Tibial artery (tissue), 4 donors: ENCODE results near the gene ASB13.
A peak's percentile ranks its signal among the peaks of the same experiment; 100 is the strongest.

ENCODE experiments used
- DNase-seq, 2 donors: peaks; one replicate each; pipeline ENCODE4 v3.0.0-alpha.2; 2019
- H3K27ac ChIP-seq, 2 donors: fragments of 200-600 bp; sonication (generic) in 1 of 2; 1 replicate in 1 of 2; 2 replicates in 1 of 2; pipeline ENCODE4 v1.5.1; 2018 to 2019; ENCODE audit warnings: mild to moderate bottlenecking in 1 of 2
- H3K27me3 ChIP-seq, 2 donors: fragments of 200-600 bp; sonication (generic) in 1 of 2; one replicate each; pipeline versions ENCODE4 v1.5.1 to v1.6.0; 2016 to 2019
- H3K36me3 ChIP-seq, 3 donors: fragments of 200-600 bp; sonication (generic) in 2 of 3; one replicate each; pipeline ENCODE4 v1.5.1; 2016 to 2019; ENCODE audit warnings: mild to moderate bottlenecking in 2 of 3
- H3K4me1 ChIP-seq, 4 donors: fragments of 200-600 bp; sonication (generic) in 2 of 4; 1 replicate in 3 of 4; 2 replicates in 1 of 4; pipeline ENCODE4 v1.5.1; 2016 to 2019
- H3K4me3 ChIP-seq, 2 donors: fragments of 200-600 bp; sonication (generic) in 1 of 2; 1 replicate in 1 of 2; 2 replicates in 1 of 2; pipeline ENCODE4 v1.5.1; 2018 to 2019; ENCODE audit warnings: mild to moderate bottlenecking in 2 of 2
- H3K9me3 ChIP-seq, 3 donors: fragments of 200-600 bp; sonication (generic) in 1 of 3; one replicate each; pipeline ENCODE4 v1.5.1; 2016 to 2019
- intact Hi-C: fragments of 100-400 bp; cut with DNase I; formaldehyde crosslinking; loops from one replicate; pipeline ENCODE4 v1.15.0; 2023; ENCODE audit warnings: low total_unique reads
- TF ChIP-seq, protein P1 (sequence below), 2 experiments: fragments of 200-600 bp in 1 of 2; fragments of 450-650 bp in 1 of 2; IDR thresholded peaks; one replicate each; pipeline ENCODE4 v1.5.1; 2017 to 2019; ENCODE audit warnings: antibody characterized with exemption in 2 of 2, mild to moderate bottlenecking in 1 of 2, moderate library complexity in 1 of 2

The ASB13 gene

DNA sequence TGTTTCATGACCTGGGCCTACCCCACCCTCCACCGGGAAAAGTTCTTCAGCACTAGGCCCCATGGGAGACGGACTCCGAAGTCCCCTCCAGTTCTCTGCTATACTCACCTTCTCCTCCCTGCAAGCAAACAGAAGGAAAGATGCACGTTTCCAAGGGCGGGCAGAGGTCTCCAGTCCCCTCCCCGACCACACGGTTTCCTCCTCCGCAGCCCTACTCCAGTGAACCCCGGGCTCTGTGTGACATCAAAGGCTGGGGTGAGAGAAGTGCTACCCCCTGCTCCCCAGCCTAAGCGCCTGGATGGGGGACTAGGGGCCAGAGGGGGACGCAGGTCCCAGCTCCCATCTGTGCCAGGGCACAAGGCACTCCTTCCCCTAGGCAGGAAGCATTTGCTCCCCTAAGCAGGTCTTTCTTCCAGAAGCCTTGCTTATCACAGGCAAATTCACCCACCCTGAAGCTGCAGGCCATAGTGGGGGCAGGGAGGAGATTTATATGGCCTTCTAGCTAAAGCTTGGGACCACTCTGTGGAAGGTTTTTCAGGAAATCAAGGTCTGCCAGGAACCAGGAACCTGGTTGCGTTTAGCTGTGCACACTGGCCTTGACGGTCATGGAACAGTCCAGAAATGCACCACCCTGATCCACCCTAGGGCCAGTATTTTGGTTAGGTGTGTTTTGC, 52.8 kb downstream of the ASB13 start:
- intact Hi-C loops = no loop called here
- peak overlapping the region; percentile 88 to 89 for H3K27ac ChIP-seq
- TF ChIP-seq, protein P1, sequence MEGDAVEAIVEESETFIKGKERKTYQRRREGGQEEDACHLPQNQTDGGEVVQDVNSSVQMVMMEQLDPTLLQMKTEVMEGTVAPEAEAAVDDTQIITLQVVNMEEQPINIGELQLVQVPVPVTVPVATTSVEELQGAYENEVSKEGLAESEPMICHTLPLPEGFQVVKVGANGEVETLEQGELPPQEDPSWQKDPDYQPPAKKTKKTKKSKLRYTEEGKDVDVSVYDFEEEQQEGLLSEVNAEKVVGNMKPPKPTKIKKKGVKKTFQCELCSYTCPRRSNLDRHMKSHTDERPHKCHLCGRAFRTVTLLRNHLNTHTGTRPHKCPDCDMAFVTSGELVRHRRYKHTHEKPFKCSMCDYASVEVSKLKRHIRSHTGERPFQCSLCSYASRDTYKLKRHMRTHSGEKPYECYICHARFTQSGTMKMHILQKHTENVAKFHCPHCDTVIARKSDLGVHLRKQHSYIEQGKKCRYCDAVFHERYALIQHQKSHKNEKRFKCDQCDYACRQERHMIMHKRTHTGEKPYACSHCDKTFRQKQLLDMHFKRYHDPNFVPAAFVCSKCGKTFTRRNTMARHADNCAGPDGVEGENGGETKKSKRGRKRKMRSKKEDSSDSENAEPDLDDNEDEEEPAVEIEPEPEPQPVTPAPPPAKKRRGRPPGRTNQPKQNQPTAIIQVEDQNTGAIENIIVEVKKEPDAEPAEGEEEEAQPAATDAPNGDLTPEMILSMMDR (IDR thresholded peaks at IDR 0.05) = no peak
- peaks cover 0 to 98% (median 82%) of the 10 kb centered on the region in 4 donors for H3K4me1 ChIP-seq
- H3K36me3 ChIP-seq = no peaks in the 10 kb centered on the region
- H3K27me3 ChIP-seq = no peaks in the 10 kb centered on the region
- H3K4me3 ChIP-seq = no peak overlapping the region
- H3K9me3 ChIP-seq = no peaks in the 10 kb centered on the region
- DNase-seq = no peak

DNA sequence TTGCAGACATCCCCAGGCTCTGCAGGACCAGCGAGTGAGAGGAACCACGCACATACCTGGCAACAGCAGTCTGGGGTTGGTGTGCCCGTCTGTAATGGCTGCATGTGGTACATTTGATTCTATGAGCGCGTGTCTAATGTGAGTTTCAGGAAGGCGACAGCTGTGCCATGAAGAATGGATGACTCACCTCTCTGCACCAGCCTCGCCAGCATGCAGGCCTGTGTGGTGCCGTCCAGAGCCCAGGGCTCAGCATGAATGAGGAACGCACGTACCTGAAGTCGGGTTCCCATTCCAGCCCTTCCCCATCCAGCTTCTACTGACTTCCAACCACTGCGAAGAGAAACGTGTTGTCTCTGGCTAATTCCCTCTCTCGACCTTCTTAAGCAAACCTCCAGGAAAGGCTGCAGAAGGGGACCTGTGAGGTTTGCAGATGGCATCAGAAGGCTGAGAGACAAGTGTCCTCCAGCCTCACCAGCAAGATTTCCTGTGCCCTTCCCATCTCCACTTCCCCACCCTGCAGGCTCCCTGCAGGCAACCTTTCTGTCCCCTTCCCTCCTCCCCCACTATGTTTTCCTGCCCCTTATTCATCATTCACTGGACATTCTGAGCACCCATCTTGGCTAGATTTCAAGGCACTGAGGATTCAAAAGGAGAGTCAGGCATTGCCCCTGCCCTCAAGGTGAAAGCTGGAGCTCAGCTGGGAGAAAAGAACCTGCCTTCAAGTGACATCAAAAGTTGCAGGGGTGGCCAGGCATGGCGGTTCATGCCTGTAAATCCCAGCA, 54.3 kb downstream of the ASB13 start:
- no peak for DNase-seq
- intact Hi-C loops = no loop called here
- peak overlapping the region; percentile 88 to 89 for H3K27ac ChIP-seq

DNA sequence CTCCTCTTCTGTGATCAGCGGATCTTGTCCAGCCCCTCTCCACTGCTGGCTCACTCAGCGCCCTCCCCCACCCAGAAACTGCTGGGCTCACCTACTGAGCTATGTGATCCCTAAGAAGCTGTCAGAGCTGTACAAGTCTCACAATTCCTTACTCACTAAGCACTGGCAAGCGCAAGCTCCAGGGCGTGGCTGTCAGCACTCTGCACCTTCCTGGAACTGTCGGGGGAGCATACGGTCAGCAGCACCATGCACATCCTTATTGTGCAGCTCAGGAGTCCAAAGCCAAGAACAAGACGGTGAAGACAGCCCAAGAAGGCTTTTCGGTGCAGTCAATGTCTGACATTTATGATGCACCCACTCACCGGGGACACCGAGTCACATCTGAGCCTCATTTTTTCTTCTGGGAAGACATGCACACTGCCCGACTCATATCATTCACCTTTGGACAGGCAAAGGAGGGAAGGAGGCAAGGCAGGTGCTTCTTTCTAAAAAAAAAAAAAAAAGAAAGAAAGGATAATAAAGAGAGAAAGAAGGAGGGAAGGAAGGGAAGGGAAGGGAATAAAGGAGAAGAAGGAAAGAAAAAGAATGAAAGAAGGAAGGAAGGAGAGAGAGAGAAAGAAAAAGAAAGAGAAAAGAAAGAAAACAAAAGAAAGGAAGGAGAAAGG, 56.3 kb downstream of the ASB13 start:
- no peak for DNase-seq
- Histone ChIP-seq H3K4me1 (peaks cover 0 to 78% (median 59%) of the 10 kb centered on the region in 4 donors), H3K9me3 (no peaks in the 10 kb centered on the region), H3K4me3 (no peak overlapping the region), H3K27ac (peak overlapping the region; percentile 88 to 89), H3K27me3 (no peaks in the 10 kb centered on the region), H3K36me3 (no peaks in the 10 kb centered on the region)
- intact Hi-C loops = no loop called here
- TF ChIP-seq, protein P1 (IDR thresholded peaks at IDR 0.05) = no peak

More for the DNA sequence above, 54.3 kb downstream of the ASB13 start:
- no peaks in the 10 kb centered on the region for H3K9me3 ChIP-seq
- no peaks in the 10 kb centered on the region for H3K27me3 ChIP-seq
- TF ChIP-seq, protein P1 (IDR thresholded peaks at IDR 0.05) = no peak
- H3K4me3 ChIP-seq = no peak overlapping the region
- no peaks in the 10 kb centered on the region for H3K36me3 ChIP-seq
- H3K4me1 ChIP-seq = peaks cover 0 to 92% (median 75%) of the 10 kb centered on the region in 4 donors

DNA sequence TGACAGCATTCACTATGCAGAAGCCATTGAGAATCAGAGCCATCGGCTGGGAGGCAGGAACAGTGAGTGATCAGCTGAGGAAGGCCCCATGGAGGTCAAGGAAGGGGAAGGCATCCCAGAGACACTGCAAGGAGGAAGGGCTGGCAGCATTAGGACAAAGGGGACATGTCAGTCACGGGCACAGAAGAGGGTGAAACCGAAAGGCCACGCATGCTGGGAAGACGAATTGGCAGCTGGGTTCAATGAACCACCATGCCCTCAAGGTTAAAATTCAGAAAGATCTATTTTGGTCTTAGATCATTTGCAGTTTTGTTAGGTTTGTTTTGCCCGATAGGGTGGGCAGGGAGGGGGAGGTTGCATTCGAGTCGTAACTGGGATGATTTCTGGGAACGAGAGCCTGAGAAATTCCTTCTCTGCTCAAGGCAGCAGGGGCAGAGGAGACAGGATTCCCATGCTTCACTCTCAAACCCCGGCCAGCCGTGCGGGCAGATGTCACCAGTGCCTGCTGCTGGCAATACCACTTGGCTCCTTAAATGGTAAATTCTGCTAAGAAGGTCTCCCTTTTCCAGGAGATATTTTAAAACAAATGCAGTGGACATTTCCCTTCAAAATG, 57.7 kb downstream of the ASB13 start:
- Histone ChIP-seq H3K4me3 (no peak overlapping the region), H3K27ac (peak overlapping the region; percentile 88 to 89), H3K9me3 (no peaks in the 10 kb centered on the region), H3K27me3 (no peaks in the 10 kb centered on the region), H3K36me3 (no peaks in the 10 kb centered on the region), H3K4me1 (peaks cover 0 to 78% (median 58%) of the 10 kb centered on the region in 4 donors)
- no peak for DNase-seq
- TF ChIP-seq, protein P1 (IDR thresholded peaks at IDR 0.05) = no peak
- intact Hi-C loops = no loop called here

DNA sequence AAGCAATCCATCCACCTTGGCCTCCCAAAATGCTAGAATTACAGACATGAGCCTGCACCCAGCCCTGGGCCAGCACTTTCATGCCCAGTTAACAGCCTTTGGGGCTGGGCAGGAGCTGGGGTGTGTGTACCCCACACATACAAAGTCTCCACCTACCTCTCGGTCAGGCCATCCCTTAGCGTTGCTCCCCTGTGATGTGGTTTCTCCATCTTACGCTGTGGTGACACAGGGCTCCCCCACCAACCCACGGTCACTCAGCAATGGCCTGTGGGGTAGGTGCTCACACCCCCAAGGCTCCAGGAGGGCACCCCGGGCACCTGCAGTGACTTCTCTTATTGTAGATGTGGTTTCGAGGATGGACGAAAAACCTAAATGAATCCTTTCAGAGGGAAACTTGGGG, 58.8 kb downstream of the ASB13 start:
- H3K9me3 ChIP-seq = no peaks in the 10 kb centered on the region
- H3K27me3 ChIP-seq = no peaks in the 10 kb centered on the region
- DNase-seq = no peak
- TF ChIP-seq, protein P1 (IDR thresholded peaks at IDR 0.05) = no peak
- H3K27ac ChIP-seq = peak overlapping the region; percentile 88 to 89
- no peaks in the 10 kb centered on the region for H3K36me3 ChIP-seq
- H3K4me1 ChIP-seq = peaks cover 0 to 78% (median 60%) of the 10 kb centered on the region in 4 donors
- intact Hi-C loops = no loop called here
- H3K4me3 ChIP-seq = no peak overlapping the region
